HepG2 (cell line): ENCODE data around the gene POGK. TPM values are rescaled to one million over a fixed set of nuclear protein-coding genes. Genes with fewer than 3 reads are reported as not detected.

Experiments used
- ARNT ChIP-seq: fragments of 450-650 bp; IDR thresholded peaks from 2 replicates; pipeline ENCODE4 v1.6.1; 2017
- BRCA1 ChIP-seq: sonication (generic); formaldehyde crosslinking; IDR thresholded peaks from 2 replicates; pipeline ENCODE4 v1.4.0; 2020; ENCODE audit warnings: missing genetic modification reagents
- CHD4 ChIP-seq: fragments of 200-600 bp; sonication (generic); IDR thresholded peaks from 2 replicates; pipeline ENCODE4 v1.7.0; 2017; ENCODE audit warnings: mild to moderate bottlenecking, low read length, borderline replicate concordance
- DNMT1 ChIP-seq: sonication (generic); formaldehyde crosslinking; IDR thresholded peaks from 2 replicates; pipeline ENCODE4 v1.5.1; 2020; ENCODE audit warnings: mild to moderate bottlenecking, missing genetic modification reagents
- KDM2A ChIP-seq: sonication (generic); formaldehyde crosslinking; IDR thresholded peaks from 2 replicates; pipeline ENCODE4 v1.4.0; 2020; ENCODE audit warnings: low read depth, missing genetic modification reagents, borderline replicate concordance
- MLLT10 ChIP-seq: sonication (generic); formaldehyde crosslinking; IDR thresholded peaks from 2 replicates; pipeline ENCODE4 v1.4.0; 2020; ENCODE audit warnings: missing genetic modification reagents
- NCOA1 ChIP-seq: sonication (generic); formaldehyde crosslinking; IDR thresholded peaks from 2 replicates; pipeline ENCODE4 v1.9.0; 2021; ENCODE audit warnings: missing genetic modification reagents
- NFYC ChIP-seq: IDR thresholded peaks from 2 replicates; pipeline ENCODE4 v1.6.1; 2016; ENCODE audit warnings: missing genetic modification reagents, missing compliant biosample characterization
- NR2F1 ChIP-seq, 2 experiments: fragments of 450-650 bp in 1 of 2; formaldehyde crosslinking in 1 of 2; IDR thresholded peaks; 2 replicates each; pipeline versions ENCODE4 v1.5.0 to v1.6.1; 2016 to 2020; ENCODE audit warnings: mild to moderate bottlenecking in 1 of 2, missing compliant biosample characterization in 1 of 2, missing genetic modification reagents in 1 of 2, moderate library complexity in 1 of 2
- RBAK ChIP-seq: sonication (generic); formaldehyde crosslinking; IDR thresholded peaks from 2 replicates; pipeline ENCODE4 v1.5.1; 2020; ENCODE audit warnings: mild to moderate bottlenecking, missing genetic modification reagents
- SNAI1 ChIP-seq: sonication (generic); formaldehyde crosslinking; IDR thresholded peaks from 2 replicates; pipeline ENCODE4 v1.5.0; 2020; ENCODE audit warnings: mild to moderate bottlenecking, missing genetic modification reagents, borderline replicate concordance
- TAF1 ChIP-seq: sonication (generic); formaldehyde crosslinking; IDR thresholded peaks from 2 replicates; pipeline ENCODE4 v1.4.0; 2020; ENCODE audit warnings: missing genetic modification reagents
- TEAD3 ChIP-seq: optimal IDR thresholded peaks from 2 replicates; pipeline ENCODE3; 2016; ENCODE audit warnings: borderline replicate concordance
- TOPORS ChIP-seq: sonication (generic); formaldehyde crosslinking; IDR thresholded peaks from 2 replicates; pipeline ENCODE4 v1.8.0; 2023; ENCODE audit warnings: mild to moderate bottlenecking, missing genetic modification reagents
- ZNF329 ChIP-seq: sonication (generic); formaldehyde crosslinking; IDR thresholded peaks from 2 replicates; pipeline ENCODE4 v1.9.0; 2021; ENCODE audit warnings: low read depth, mild to moderate bottlenecking, missing genetic modification reagents
- ZNF335 ChIP-seq: sonication (generic); formaldehyde crosslinking; IDR thresholded peaks from 2 replicates; pipeline ENCODE4 v1.4.0; 2020; ENCODE audit warnings: missing genetic modification reagents
- ZNF354B ChIP-seq: sonication (generic); formaldehyde crosslinking; IDR thresholded peaks from 2 replicates; pipeline ENCODE4 v1.8.0; 2022; ENCODE audit warnings: mild to moderate bottlenecking, missing genetic modification reagents
- ZNF496 ChIP-seq: sonication (generic); formaldehyde crosslinking; IDR thresholded peaks from 2 replicates; pipeline ENCODE4 v1.8.1; 2023; ENCODE audit warnings: mild to moderate bottlenecking, moderate library complexity, missing genetic modification reagents; ENCODE audit not compliant: insufficient replicate concordance
- ZNF614 ChIP-seq: IDR thresholded peaks from 2 replicates; pipeline ENCODE4 v1.6.1; 2018; ENCODE audit warnings: missing biosample characterization, missing genetic modification reagents, inconsistent platforms, borderline replicate concordance
- ZNF619 ChIP-seq: sonication (generic); formaldehyde crosslinking; IDR thresholded peaks from 2 replicates; pipeline ENCODE4 v1.4.0; 2020; ENCODE audit warnings: mild to moderate bottlenecking, missing genetic modification reagents
- polyA plus RNA-seq, 8 experiments: library from polyadenylated mRNA; depleted of rRNA in 3 of 8; stranded (reverse) in 7 of 8; unstranded in 1 of 8; fragments of >200 nt; fragmentation: Illumina TruSeq in 4 of 8; extraction: Trizol in 4 of 8; gene quantifications; 2 replicates each; pipeline versions ENCODE4 v1.2.1 to v1.2.3, GENCODE V29; 2011 to 2016; ENCODE audit warnings: low read depth in 4 of 8, missing spikeins in 1 of 8, mixed read lengths in 1 of 8; ENCODE audit not compliant: insufficient read depth in 1 of 8
- total RNA-seq, 5 experiments: library from RNA; depleted of rRNA; stranded (reverse); fragments of >200 nt; fragmentation: Illumina TruSeq; extraction: Trizol; gene quantifications; 2 replicates each; pipeline ENCODE4 v1.2.3, GENCODE V29; 2016; ENCODE audit warnings: low read depth in 1 of 5
- TF ChIP-seq, protein P1 (sequence below): IDR thresholded peaks from 2 replicates; pipeline ENCODE4 v1.6.1; 2016; ENCODE audit warnings: missing compliant biosample characterization, missing genetic modification reagents, borderline replicate concordance
- TF ChIP-seq, protein P2 (sequence below): sonication (generic); formaldehyde crosslinking; conservative IDR thresholded peaks from 2 replicates; pipeline ENCODE4 v1.8.0; 2022; ENCODE audit warnings: missing genetic modification reagents
- TF ChIP-seq, protein P3 (sequence below): IDR thresholded peaks from 2 replicates; pipeline ENCODE4 v1.6.1; 2016; ENCODE audit warnings: low read depth, missing genetic modification reagents, missing compliant biosample characterization
- TF ChIP-seq, protein P4 (sequence below): sonication (generic); formaldehyde crosslinking; IDR thresholded peaks from 2 replicates; pipeline ENCODE4 v1.5.1; 2020; ENCODE audit warnings: missing genetic modification reagents, mild to moderate bottlenecking, borderline replicate concordance

The POGK gene
- total and polyA plus RNA-seq, 2 of the 13 experiments (the other 11 are each of a cell fraction or from before 2014, with no cell fraction given) = 4.8 to 16.2 TPM

DNA sequence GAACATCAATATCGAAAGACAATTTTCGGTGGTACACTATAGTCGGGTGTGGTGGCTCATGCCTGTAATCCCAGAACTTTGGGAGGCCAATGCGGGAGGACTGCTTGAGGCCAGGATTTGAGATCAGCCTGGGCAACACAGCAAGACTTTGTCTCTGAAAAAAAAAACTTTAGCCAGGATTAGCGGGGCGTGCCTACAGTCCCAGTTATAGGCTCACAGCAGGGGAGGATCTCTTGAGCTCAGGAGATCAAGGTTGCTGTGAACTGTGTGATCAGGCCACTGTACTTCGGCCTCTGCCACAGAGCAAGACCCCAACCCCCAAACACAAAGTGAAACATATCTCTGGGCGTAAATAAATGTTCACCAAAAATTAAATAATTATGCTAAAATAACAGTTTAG lies 35.2 kb downstream of the POGK start (continued):
- peak; percentile 40 for TF ChIP-seq TEAD3 (CRISPR knock-in tag)
- TF ChIP-seq KDM2A = no peak
- TF ChIP-seq ZNF614 (CRISPR knock-in tag) = peak; percentile 91
- no peak for TF ChIP-seq DNMT1 (CRISPR knock-in tag)
- TF ChIP-seq ZNF496 (CRISPR knock-in tag) = no peak
- no peak for TF ChIP-seq ZNF354B (CRISPR knock-in tag)
- no peak for TF ChIP-seq TAF1 (CRISPR knock-in tag)
- TF ChIP-seq, protein P1, sequence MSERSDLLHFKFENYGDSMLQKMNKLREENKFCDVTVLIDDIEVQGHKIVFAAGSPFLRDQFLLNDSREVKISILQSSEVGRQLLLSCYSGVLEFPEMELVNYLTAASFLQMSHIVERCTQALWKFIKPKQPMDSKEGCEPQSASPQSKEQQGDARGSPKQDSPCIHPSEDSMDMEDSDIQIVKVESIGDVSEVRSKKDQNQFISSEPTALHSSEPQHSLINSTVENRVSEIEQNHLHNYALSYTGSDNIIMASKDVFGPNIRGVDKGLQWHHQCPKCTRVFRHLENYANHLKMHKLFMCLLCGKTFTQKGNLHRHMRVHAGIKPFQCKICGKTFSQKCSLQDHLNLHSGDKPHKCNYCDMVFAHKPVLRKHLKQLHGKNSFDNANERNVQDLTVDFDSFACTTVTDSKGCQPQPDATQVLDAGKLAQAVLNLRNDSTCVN (CRISPR knock-in tag) = no peak
- TF ChIP-seq RBAK = no peak
- TF ChIP-seq, protein P2, sequence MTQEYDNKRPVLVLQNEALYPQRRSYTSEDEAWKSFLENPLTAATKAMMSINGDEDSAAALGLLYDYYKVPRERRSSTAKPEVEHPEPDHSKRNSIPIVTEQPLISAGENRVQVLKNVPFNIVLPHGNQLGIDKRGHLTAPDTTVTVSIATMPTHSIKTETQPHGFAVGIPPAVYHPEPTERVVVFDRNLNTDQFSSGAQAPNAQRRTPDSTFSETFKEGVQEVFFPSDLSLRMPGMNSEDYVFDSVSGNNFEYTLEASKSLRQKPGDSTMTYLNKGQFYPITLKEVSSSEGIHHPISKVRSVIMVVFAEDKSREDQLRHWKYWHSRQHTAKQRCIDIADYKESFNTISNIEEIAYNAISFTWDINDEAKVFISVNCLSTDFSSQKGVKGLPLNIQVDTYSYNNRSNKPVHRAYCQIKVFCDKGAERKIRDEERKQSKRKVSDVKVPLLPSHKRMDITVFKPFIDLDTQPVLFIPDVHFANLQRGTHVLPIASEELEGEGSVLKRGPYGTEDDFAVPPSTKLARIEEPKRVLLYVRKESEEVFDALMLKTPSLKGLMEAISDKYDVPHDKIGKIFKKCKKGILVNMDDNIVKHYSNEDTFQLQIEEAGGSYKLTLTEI = no peak
- TF ChIP-seq, protein P3, sequence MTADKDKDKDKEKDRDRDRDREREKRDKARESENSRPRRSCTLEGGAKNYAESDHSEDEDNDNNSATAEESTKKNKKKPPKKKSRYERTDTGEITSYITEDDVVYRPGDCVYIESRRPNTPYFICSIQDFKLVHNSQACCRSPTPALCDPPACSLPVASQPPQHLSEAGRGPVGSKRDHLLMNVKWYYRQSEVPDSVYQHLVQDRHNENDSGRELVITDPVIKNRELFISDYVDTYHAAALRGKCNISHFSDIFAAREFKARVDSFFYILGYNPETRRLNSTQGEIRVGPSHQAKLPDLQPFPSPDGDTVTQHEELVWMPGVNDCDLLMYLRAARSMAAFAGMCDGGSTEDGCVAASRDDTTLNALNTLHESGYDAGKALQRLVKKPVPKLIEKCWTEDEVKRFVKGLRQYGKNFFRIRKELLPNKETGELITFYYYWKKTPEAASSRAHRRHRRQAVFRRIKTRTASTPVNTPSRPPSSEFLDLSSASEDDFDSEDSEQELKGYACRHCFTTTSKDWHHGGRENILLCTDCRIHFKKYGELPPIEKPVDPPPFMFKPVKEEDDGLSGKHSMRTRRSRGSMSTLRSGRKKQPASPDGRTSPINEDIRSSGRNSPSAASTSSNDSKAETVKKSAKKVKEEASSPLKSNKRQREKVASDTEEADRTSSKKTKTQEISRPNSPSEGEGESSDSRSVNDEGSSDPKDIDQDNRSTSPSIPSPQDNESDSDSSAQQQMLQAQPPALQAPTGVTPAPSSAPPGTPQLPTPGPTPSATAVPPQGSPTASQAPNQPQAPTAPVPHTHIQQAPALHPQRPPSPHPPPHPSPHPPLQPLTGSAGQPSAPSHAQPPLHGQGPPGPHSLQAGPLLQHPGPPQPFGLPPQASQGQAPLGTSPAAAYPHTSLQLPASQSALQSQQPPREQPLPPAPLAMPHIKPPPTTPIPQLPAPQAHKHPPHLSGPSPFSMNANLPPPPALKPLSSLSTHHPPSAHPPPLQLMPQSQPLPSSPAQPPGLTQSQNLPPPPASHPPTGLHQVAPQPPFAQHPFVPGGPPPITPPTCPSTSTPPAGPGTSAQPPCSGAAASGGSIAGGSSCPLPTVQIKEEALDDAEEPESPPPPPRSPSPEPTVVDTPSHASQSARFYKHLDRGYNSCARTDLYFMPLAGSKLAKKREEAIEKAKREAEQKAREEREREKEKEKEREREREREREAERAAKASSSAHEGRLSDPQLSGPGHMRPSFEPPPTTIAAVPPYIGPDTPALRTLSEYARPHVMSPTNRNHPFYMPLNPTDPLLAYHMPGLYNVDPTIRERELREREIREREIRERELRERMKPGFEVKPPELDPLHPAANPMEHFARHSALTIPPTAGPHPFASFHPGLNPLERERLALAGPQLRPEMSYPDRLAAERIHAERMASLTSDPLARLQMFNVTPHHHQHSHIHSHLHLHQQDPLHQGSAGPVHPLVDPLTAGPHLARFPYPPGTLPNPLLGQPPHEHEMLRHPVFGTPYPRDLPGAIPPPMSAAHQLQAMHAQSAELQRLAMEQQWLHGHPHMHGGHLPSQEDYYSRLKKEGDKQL (CRISPR knock-in tag) = no peak
- TF ChIP-seq MLLT10 = no peak
- no peak for TF ChIP-seq ZNF335 (CRISPR knock-in tag)
- TF ChIP-seq NFYC (CRISPR knock-in tag) = no peak
- TF ChIP-seq ARNT = no peak
- TF ChIP-seq ZNF619 = no peak
- no peak for TF ChIP-seq ZNF329 (CRISPR knock-in tag)
- TF ChIP-seq NCOA1 (CRISPR knock-in tag) = no peak
- no peak for TF ChIP-seq TOPORS (CRISPR knock-in tag)
- TF ChIP-seq BRCA1 (CRISPR knock-in tag) = no peak
- TF ChIP-seq NR2F1 (CRISPR knock-in tag; IDR thresholded peaks at IDR 0.05) = 0 out of 4 replicates have a peak, but pooled peaks have one; percentile 14 to 23
- no peak for TF ChIP-seq SNAI1 (CRISPR knock-in tag)
- TF ChIP-seq, protein P4, sequence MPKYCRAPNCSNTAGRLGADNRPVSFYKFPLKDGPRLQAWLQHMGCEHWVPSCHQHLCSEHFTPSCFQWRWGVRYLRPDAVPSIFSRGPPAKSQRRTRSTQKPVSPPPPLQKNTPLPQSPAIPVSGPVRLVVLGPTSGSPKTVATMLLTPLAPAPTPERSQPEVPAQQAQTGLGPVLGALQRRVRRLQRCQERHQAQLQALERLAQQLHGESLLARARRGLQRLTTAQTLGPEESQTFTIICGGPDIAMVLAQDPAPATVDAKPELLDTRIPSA = no peak
- no peak for TF ChIP-seq CHD4
